ENCODE measurements around the gene TRPV4.

DNA sequence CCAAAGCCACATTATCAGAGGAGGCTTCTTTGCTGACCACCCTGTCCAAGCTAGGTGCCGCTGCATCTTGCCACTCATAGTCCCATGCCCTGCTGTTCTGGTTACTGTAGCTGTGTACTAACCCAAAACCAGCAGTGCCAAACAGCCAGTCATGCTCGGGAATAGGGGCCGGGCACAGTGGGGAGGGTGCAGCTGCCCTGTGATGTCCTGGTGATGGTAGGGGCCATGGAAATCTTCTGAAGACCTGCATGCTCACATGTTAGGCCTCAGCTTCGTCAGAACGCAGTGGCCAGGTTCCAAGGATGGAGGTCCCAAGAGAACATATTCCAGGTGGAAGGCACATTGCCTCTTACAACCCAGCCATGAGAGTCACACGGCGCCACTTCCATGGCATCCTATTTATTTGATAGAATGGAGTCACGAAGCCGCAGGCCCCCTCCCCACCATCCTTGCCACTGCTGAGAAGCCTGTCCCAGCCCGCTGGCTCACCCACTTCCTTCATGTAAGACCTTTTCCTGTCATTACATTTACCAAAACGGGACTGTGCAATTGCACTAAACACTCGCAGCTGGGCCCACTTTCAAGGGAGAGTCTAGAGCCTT lies 71.0 kb downstream of the TRPV4 start:
- TF ChIP-seq, protein P1, sequence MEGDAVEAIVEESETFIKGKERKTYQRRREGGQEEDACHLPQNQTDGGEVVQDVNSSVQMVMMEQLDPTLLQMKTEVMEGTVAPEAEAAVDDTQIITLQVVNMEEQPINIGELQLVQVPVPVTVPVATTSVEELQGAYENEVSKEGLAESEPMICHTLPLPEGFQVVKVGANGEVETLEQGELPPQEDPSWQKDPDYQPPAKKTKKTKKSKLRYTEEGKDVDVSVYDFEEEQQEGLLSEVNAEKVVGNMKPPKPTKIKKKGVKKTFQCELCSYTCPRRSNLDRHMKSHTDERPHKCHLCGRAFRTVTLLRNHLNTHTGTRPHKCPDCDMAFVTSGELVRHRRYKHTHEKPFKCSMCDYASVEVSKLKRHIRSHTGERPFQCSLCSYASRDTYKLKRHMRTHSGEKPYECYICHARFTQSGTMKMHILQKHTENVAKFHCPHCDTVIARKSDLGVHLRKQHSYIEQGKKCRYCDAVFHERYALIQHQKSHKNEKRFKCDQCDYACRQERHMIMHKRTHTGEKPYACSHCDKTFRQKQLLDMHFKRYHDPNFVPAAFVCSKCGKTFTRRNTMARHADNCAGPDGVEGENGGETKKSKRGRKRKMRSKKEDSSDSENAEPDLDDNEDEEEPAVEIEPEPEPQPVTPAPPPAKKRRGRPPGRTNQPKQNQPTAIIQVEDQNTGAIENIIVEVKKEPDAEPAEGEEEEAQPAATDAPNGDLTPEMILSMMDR (IDR thresholded peaks at IDR 0.05; ENCODE audit: poor library complexity): no peak
- TF ChIP-seq EZH2 (IDR thresholded peaks at IDR 0.05; ENCODE audit: borderline replicate concordance): no peak
- no peak for TF ChIP-seq EZH2phosphoT487 (IDR thresholded peaks at IDR 0.05; ENCODE audit: low read depth, severe bottlenecking, unreplicated experiment)

Measured in hepatocyte (in vitro differentiated cells).